Panc1 (cell line): ENCODE results near the gene MX1. TPM values are rescaled to one million over a fixed set of nuclear protein-coding genes. Genes with fewer than 3 reads are reported as not detected.

Experiments used
- ATAC-seq: fragments of 200-7000 bp; cut with Tn5 transposase; 2 replicates; pipeline ENCODE4 v1.9.1; 2020; ENCODE audit warnings: mild to moderate bottlenecking, moderate library complexity
- BruUV-seq: library from RNA; stranded (reverse); fragments of 400-500 nt; replicated peaks from 2 replicates; lab custom pipeline; 2021; lab: Mats Ljungman, UMichigan
- CTCF ChIA-PET: fragments of 300-600 bp; sonication (Branson Sonifier 250); formaldehyde crosslinking; loops from one replicate; lab custom pipeline; 2022; ENCODE audit warnings: antibody characterized with exemption; lab: Charles Lee
- POLR2A ChIA-PET: fragments of 300-600 bp; sonication (Branson Sonifier 250); formaldehyde crosslinking; loops from one replicate; lab custom pipeline; 2022; ENCODE audit warnings: antibody characterized with exemption; lab: Charles Lee
- DNase-seq: peaks from one replicate; pipeline ENCODE4 v3.0.0-alpha.2; 2010; ENCODE audit warnings: low read depth, low spot score
- H3K27ac ChIP-seq: 2 replicates; pipeline ENCODE4 v1.5.1; 2011; ENCODE audit warnings: mild to moderate bottlenecking, low read length, inconsistent platforms
- H3K27me3 ChIP-seq: fragments of 200-500 bp; sonication (Bioruptor generic); 2 replicates; pipeline ENCODE4 v1.6.0; 2014; ENCODE audit warnings: low read length, inconsistent platforms; ENCODE audit not compliant: control insufficient read depth, insufficient read depth
- H3K36me3 ChIP-seq: fragments of 200-500 bp; sonication (Bioruptor generic); 2 replicates; pipeline ENCODE4 v1.5.1; 2014; ENCODE audit warnings: inconsistent platforms, mild to moderate bottlenecking, low read length, moderate library complexity; ENCODE audit not compliant: control insufficient read depth, insufficient read depth
- H3K4me1 ChIP-seq: 2 replicates; pipeline ENCODE4 v1.5.1; 2011; ENCODE audit warnings: inconsistent platforms, mild to moderate bottlenecking, low read length, moderate library complexity; ENCODE audit not compliant: control insufficient read depth, insufficient read depth
- H3K4me3 ChIP-seq, 2 experiments: 2 replicates each; pipeline ENCODE4 v1.5.1; 2011 to 2012; ENCODE audit warnings: low read depth in 2 of 2, low read length in 2 of 2, mild to moderate bottlenecking in 2 of 2, inconsistent platforms in 1 of 2, moderate library complexity in 1 of 2
- H3K9me3 ChIP-seq: fragments of 200-500 bp; sonication (Bioruptor generic); 2 replicates; pipeline ENCODE4 v1.5.1; 2014; ENCODE audit warnings: low read depth, mild to moderate bottlenecking, inconsistent platforms, low read length, moderate library complexity; ENCODE audit not compliant: control insufficient read depth, insufficient read depth
- POLR2AphosphoS5 ChIP-seq: IDR thresholded peaks from 2 replicates; pipeline ENCODE4 v1.6.1; 2012; ENCODE audit warnings: mild to moderate bottlenecking, low read depth, low read length, moderate library complexity
- SIN3A ChIP-seq: IDR thresholded peaks from 2 replicates; pipeline ENCODE4 v1.6.1; 2012; ENCODE audit warnings: low read depth, mild to moderate bottlenecking, low read length, moderate library complexity, borderline replicate concordance; ENCODE audit not compliant: insufficient read depth
- TCF7L2 ChIP-seq: IDR thresholded peaks from 2 replicates; pipeline ENCODE4 v1.6.1; 2011; ENCODE audit warnings: mild to moderate bottlenecking, low read depth, low read length, inconsistent platforms
- in situ Hi-C: cut with HindIII; loops from 2 replicates; pipeline ENCODE4 v1.10.0; 2016; ENCODE audit warnings: low sequenced_read_pairs, low pct_unique_long_range_greater_than_20kb
- intact Hi-C: fragments of 100-400 bp; cut with micrococcal nuclease; formaldehyde crosslinking; loops from one replicate; pipeline ENCODE4 v1.10.0; 2022; ENCODE audit not compliant: unreplicated experiment
- total RNA-seq: library from RNA; stranded (reverse); gene quantifications from one replicate; pipeline ENCODE4 v1.2.1, GENCODE V29; 2021; ENCODE audit not compliant: unreplicated experiment
- TF ChIP-seq, protein P1 (sequence below), 2 experiments: IDR thresholded peaks; 2 replicates each; pipeline ENCODE4 v1.6.1; 2011 to 2012; ENCODE audit warnings: low read depth in 2 of 2, control low read depth in 1 of 2, low read length in 1 of 2, mild to moderate bottlenecking in 1 of 2, moderate library complexity in 1 of 2; ENCODE audit not compliant: insufficient read depth in 1 of 2
- TF ChIP-seq, protein P2 (sequence below): fragments of 450-650 bp; IDR thresholded peaks from 2 replicates; pipeline ENCODE4 v1.5.1; 2017; ENCODE audit warnings: mild to moderate bottlenecking

The MX1 gene
- total RNA-seq, 1 experiment from 2014 or later, result 7.8 TPM

DNA sequence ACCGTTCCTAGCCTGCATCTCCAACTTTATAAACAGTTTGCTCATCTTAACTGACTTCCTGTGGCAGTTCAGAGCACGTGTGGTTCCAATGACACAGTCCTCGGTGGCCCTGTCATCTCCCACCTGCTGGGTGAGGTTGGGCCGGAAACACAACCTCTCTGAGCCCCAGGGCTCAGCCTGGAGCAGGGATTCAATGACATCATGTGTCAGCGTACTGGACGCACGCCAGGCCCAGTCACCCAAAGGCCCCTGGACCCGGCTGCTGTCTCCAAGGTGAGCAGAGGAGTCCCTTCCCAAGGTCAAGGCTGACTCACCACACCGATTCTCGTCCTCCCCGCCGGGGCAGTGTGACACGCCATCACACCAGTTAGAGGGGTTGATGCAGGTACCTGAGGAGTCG is 62.0 kb downstream of the MX1 start:
- ChIA-PET CTCF (no interaction called here), POLR2A (no interaction called here)
- TF ChIP-seq, protein P1, sequence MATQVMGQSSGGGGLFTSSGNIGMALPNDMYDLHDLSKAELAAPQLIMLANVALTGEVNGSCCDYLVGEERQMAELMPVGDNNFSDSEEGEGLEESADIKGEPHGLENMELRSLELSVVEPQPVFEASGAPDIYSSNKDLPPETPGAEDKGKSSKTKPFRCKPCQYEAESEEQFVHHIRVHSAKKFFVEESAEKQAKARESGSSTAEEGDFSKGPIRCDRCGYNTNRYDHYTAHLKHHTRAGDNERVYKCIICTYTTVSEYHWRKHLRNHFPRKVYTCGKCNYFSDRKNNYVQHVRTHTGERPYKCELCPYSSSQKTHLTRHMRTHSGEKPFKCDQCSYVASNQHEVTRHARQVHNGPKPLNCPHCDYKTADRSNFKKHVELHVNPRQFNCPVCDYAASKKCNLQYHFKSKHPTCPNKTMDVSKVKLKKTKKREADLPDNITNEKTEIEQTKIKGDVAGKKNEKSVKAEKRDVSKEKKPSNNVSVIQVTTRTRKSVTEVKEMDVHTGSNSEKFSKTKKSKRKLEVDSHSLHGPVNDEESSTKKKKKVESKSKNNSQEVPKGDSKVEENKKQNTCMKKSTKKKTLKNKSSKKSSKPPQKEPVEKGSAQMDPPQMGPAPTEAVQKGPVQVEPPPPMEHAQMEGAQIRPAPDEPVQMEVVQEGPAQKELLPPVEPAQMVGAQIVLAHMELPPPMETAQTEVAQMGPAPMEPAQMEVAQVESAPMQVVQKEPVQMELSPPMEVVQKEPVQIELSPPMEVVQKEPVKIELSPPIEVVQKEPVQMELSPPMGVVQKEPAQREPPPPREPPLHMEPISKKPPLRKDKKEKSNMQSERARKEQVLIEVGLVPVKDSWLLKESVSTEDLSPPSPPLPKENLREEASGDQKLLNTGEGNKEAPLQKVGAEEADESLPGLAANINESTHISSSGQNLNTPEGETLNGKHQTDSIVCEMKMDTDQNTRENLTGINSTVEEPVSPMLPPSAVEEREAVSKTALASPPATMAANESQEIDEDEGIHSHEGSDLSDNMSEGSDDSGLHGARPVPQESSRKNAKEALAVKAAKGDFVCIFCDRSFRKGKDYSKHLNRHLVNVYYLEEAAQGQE (IDR thresholded peaks at IDR 0.05; ENCODE audit: insufficient read depth in 1 of 2, low read depth in 2 of 2, low read length in 1 of 2), result no peak
- TF ChIP-seq, protein P2, sequence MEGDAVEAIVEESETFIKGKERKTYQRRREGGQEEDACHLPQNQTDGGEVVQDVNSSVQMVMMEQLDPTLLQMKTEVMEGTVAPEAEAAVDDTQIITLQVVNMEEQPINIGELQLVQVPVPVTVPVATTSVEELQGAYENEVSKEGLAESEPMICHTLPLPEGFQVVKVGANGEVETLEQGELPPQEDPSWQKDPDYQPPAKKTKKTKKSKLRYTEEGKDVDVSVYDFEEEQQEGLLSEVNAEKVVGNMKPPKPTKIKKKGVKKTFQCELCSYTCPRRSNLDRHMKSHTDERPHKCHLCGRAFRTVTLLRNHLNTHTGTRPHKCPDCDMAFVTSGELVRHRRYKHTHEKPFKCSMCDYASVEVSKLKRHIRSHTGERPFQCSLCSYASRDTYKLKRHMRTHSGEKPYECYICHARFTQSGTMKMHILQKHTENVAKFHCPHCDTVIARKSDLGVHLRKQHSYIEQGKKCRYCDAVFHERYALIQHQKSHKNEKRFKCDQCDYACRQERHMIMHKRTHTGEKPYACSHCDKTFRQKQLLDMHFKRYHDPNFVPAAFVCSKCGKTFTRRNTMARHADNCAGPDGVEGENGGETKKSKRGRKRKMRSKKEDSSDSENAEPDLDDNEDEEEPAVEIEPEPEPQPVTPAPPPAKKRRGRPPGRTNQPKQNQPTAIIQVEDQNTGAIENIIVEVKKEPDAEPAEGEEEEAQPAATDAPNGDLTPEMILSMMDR, result no peak
- TF ChIP-seq SIN3A (no peak), TCF7L2 (no peak), POLR2AphosphoS5 (no peak)
- Histone ChIP-seq H3K4me1 (no peaks in the 10 kb centered on the region; the same call in 1 of the 2 replicates), H3K4me3 (no peak overlapping the region), H3K36me3 (no peaks in the 10 kb centered on the region; the same call in 1 of the 2 replicates), H3K27me3 (no peaks in the 10 kb centered on the region), H3K9me3 (no peaks in the 10 kb centered on the region), H3K27ac (no peak overlapping the region)
- in situ Hi-C loops (no loop called here), intact Hi-C loops (no loop called here)
- ATAC-seq (no peak; the same call in 1 of the 2 replicates), DNase-seq (no peak)
- no TSS peak for BruUV-seq

DNA sequence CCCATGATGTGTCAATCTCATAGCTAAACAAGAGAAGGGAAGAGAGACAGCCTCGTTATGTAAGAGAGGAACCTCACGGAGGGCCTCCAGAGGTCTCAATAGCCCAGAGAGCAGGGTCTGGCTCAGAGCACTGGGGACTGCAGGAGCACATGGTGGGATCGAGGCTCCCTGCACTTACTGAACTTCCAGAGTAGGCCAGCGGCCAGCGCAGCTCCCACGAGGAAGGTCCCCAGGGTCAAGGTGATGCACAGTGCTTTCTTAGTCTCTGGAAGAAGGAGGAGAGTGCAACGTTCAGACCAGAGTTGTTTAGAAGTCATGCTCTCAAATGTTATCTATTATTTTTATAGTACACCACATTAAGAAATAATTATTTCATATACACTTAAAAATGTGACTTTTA is 63.3 kb downstream of the MX1 start:
- POLR2A ChIA-PET, result interaction anchor here (0.7 kb wide), 1 partner anchor 256 kb away, joined by 5 read pairs; no protein-coding TSS in a partner anchor
- H3K9me3 ChIP-seq, result no peaks in the 10 kb centered on the region
- intact Hi-C loops, result no loop called here
- no peaks in the 10 kb centered on the region; the same call in 1 of the 2 replicates for H3K4me1 ChIP-seq
- no TSS peak for BruUV-seq
- H3K36me3 ChIP-seq, result no peaks in the 10 kb centered on the region; the same call in 1 of the 2 replicates
- CTCF ChIA-PET, result no interaction called here
- H3K4me3 ChIP-seq, result no peak overlapping the region
- TF ChIP-seq POLR2AphosphoS5, result no peak
- TF ChIP-seq, protein P2, result no peak
- TF ChIP-seq TCF7L2, result no peak
- TF ChIP-seq SIN3A, result no peak
- TF ChIP-seq, protein P1 (IDR thresholded peaks at IDR 0.05; ENCODE audit: insufficient read depth in 1 of 2, low read depth in 2 of 2, low read length in 1 of 2), result no peak
- DNase-seq (no peak), ATAC-seq (no peak)
- in situ Hi-C loops, result no loop called here
- H3K27me3 ChIP-seq, result no peaks in the 10 kb centered on the region
- no peak overlapping the region for H3K27ac ChIP-seq
